Measurements from ENCODE around the gene MGAM2.

Gene MGAM2

GRCh38 chr7:142176901-142177300 lies 65.4 kb downstream of the MGAM2 start:
- DNase-seq (ENCODE audit: low spot score): no peak

DNA sequence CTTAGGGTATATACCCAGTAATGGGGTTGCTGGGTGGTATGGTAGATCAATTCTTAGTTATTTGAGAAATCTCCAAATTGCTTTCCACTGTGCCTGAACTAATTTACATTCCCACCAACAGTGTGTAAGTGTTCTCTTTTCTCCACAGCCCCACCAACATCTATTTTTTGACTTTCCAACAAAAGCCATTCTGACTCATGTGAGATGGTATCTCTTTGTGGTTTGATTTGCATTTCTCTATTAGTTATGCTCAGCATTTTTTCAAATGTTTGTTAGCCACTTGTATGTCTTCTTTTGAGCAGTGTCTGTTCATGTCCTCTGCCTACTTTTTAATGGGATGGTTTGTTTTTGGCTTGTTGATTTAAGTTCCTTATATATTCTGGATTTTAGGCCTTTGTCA lies 66.4 kb downstream of the MGAM2 start:
- DNase-seq (ENCODE audit: low spot score): no peak

- DNase-seq (ENCODE audit: low spot score): no peak
Measured at GRCh38 chr7:142180426-142180825, 68.9 kb downstream of the MGAM2 start.

GRCh38 chr7:142181211-142181610 lies 69.7 kb downstream of the MGAM2 start:
- no peak for DNase-seq (ENCODE audit: low spot score)

- DNase-seq (ENCODE audit: low spot score): no peak
Measured at GRCh38 chr7:142181966-142182365, 70.4 kb downstream of the MGAM2 start.

DNA sequence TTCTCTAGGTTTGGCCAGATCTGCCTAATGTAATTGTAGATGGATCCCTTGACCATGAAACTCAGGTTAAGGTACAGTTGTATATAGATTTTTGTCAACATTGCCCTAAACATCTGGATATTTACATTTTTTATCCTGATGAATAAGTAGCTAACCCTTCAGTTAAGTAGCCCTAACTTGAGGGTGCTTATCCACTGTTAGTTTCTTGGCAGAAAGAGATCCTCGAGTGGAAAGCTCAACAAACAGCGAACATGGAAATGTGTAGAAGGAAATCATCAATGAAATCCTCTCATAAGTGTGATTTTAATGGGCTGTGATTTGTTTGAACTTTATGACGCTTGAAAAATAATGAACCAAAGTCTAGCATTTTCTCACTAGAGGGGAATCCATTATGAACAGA lies 73.6 kb downstream of the MGAM2 start:
- no peak for DNase-seq (ENCODE audit: low spot score)

DNA sequence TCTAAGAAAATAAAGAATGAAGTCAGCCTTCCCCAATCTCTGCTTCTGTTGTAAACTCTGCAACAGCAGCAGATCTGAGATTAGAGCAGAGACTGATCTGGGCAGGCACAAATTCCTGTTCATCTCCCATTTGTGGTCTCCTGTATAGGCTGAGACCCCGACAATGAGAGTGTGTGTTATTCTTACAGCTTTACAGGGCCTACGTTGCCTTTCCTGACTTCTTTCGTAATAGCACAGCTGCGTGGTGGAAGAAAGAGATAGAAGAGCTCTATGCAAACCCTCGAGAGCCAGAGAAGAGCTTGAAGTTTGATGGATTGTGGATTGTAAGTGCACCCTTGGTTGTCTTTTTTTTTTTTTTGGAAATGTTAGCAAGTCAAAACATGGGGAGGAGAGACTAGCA lies 74.3 kb downstream of the MGAM2 start:
- DNase-seq (ENCODE audit: low spot score): no peak

DNA sequence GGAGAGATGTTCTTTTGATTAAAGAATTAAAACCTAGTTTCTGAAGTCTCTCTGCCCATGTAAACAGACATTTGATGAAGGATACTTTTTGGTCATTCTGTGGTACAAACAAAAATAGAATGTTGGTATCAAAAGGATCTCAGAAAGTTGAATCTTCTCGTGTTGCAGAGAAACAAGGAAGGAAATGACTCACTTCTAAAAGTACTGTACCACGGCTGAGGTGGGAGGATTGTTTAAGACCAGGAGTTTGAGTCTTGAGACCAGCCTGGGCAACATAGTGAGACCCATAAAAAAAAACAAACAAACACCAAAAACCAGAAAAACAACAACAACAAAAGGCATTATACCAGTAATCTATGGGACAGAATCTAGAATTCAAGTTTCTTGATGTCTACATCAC lies 76.6 kb downstream of the MGAM2 start:
- no peak for DNase-seq (ENCODE audit: low spot score)

- DNase-seq (ENCODE audit: low spot score): peak; percentile 19
Measured at GRCh38 chr7:142188846-142189245, 77.3 kb downstream of the MGAM2 start.

GRCh38 chr7:142194201-142194600 lies 82.7 kb downstream of the MGAM2 start:
- DNase-seq (ENCODE audit: low spot score): no peak

DNA sequence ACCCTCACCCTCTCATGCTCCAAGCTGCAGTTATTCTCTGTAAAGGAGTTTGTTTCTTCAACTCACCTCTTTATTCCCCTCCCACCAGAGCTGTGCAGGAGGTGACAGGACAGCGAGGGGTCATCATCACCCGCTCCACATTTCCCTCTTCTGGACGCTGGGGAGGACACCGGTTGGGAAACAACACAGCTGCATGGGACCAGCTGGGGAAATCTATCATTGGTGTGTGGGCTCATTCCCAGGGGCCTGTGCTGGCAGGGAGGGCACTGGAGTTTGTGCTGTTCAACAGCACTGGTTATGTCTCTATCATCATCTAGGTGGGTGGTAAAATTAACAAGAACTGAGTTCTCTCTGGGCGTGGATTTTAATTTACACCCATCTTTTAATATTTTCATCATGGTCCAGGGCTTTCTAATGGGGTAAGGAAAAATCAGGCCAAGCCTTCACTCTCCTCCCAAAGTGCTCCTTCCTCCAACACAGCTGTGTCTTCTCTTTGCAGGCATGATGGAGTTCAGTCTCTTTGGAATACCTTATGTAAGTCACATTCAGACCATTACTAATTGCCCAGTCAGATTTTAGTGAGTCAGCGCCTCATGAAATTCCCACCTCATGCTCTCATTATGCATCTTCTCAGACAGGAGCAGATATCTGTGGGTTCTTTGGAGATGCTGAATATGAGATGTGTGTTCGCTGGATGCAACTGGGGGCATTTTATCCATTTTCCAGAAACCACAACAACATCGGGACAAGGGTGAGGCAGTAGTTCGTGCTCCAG lies 84.7 kb downstream of the MGAM2 start:
- no peak for DNase-seq (ENCODE audit: low spot score)

DNA sequence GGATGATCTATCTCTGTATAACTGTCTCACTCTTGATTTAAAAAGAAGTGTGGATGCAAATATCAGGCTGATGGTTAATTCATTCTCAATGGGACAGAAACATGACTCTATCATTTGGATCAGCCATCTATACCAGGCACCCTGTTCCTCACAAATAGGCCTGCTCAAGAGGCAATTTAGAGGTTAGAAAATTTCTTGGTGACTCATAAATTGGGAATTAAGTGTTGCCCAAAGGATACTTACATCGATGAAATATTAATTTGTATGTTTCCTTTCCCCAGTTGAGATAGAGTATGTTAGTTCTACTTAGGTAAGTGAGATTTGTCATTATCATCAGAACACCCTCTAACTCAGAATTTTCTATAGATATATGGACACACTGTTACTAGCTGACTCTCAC lies 88.7 kb downstream of the MGAM2 start:
- DNase-seq (ENCODE audit: low spot score): no peak

DNA sequence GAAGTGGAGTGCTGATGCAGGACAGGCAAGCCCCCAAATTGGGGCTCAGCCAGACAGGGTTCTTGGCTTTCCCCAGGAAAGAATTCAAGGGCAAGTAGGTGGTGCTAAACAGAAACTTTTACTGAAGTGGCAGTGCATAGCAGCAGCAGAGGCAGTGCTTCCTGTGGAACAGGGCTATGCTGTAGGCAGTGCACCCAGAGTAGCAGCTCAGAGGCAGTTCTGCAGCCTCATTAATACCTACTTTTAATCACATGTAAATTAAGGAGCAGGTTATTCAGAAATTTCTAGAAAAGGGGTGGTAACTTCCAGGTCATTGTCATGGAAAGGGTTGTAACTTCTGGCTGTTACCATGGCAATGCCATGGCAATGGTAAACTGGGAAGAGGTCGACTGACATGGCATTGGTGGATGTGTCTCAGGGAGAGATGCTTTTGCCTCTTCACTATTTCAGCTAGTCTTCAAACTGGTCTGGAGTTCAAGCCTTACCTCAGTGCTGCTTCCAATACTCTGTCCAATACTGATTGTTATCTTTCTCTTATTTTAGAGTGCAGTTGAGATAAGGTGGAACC lies 117.1 kb downstream of the MGAM2 start:
- no peak for DNase-seq (ENCODE audit: low spot score)

GRCh38 chr7:142231716-142232115 lies 120.2 kb downstream of the MGAM2 start:
- no peak for DNase-seq (ENCODE audit: low spot score)

- no peak for DNase-seq (ENCODE audit: low spot score)
Measured at GRCh38 chr7:142240546-142240945, 129.0 kb downstream of the MGAM2 start.

GRCh38 chr7:142243823-142244222 lies 132.3 kb downstream of the MGAM2 start:
- DNase-seq (ENCODE audit: low spot score): no peak

DNA sequence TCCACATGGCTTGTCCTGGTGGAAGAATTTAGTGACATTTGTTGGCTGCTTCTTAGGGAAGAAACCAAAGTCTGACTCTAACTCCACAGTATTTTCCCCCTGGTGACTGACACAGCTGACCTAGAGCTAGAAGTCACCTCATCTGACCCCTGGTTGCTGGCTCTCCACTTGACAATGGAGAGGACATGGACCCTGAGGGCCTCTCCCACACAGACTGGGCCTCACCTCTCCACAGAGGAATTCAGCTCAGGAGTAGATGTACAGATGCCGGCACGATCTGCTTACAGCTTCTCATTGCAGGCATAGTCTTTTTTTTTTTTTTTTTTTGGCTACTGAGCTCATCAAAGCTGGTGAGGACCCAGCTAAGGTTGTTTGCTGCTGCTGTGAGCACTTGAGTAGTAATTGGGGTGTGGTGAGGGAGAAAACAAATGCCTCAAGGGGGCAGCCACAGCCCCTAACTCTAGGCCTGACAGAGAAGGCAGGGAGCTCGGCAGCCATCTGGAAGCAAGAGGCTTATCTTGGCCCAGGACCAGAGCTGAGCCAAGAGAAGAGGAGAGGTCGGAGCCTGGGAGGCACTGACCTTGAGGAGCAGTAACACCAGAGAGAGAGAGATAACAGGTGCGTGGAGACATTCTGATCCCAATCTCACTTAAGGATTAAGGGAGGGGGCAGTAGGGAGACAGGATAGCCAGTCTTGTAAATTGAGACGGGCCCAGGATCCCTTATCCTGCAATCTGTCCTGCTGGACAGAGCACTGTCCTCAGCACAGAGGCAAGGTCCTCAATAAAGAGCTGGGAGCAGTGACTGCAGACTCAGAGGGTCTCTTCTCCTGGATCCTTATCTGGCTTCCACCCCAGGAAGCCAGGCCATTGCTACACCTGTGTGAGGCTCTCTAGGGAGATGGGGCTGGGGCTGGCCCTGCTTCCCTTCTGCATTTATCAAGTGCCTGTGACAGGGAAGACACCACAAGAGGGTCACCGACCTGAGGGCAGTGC lies 136.9 kb downstream of the MGAM2 start:
- no peak for DNase-seq (ENCODE audit: low spot score)

DNA sequence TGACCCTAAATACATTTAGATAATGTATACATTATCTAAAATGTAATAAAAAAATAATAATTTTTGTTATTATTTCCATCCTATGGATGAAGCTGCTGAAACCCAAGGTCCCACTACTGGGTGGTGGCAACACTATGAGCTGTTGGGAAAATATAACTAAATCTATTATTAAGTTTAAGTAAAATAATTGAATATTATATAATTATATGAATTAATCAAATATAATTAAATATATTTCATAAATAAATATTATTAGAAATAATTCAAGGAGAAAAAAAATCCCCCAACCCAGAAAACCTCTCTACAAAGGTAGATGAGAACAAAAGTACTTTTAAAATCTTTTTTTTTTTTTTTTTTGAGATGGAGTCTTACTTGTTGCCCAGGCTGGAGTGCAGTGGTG lies 138.4 kb downstream of the MGAM2 start:
- no peak for DNase-seq (ENCODE audit: low spot score)

- DNase-seq (ENCODE audit: low spot score): no peak
Measured at GRCh38 chr7:142250705-142251104, 139.2 kb downstream of the MGAM2 start.

DNA sequence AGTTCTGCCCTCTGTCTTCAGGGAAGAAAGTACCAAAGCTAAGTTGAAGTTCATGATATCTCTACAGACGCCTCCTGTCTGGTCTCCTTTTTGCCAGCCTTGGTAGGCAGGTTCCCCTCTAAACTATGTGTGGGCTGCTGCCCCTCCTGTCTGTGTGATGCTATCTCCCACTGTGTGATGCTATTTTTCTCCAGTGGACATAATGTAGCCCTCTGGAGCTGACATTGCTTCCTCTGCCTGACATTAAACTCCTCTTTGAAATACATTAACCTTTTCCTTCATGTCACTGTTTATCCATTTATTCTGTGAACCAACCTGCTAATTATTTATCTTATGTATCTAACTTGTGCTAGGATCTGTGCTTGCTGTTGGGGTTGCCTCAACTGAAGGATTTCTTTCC lies 146.4 kb downstream of the MGAM2 start, which contains the start of gene PRSS58:
Gene PRSS58 (minus strand): TSS at position 101 of the 400 bp plus-strand sequence. CDS start 351 bp downstream, outside the sequence.
- DNase-seq (ENCODE audit: low spot score): no peak

- DNase-seq (ENCODE audit: low spot score): no peak
Measured at GRCh38 chr7:142263598-142264380, 152.3 kb downstream of the MGAM2 start.
